ENCODE data around the gene SCUBE1. TPM values are rescaled to one million over a fixed set of nuclear protein-coding genes. Genes with fewer than 3 reads are reported as not detected.

SCUBE1 gene
- polyA plus RNA-seq, 1 of the 3 experiments (the other 2 are of a cell fraction), result 0.56 TPM

DNA sequence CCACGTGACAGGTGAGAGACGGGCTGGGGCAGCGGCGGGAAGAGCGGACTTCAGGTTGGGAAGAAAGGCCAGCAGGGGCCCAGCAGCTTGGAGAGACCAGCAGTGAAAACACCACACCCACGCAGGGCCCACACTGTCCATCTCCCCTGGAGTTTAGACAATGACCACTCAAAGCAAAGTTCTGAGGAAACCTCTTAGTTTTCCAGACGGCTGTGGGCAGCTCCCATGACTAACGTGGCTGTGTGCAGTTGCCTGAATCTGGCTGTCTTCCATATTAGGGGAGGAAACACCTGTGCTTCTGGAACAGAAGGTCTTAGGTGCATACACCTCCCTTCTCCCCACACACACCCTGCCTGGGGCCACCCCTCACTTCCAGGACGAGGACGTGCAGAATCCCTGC lies 85.6 kb downstream of the SCUBE1 start (continued):
- TF ChIP-seq IRF3 (IDR thresholded peaks at IDR 0.05; ENCODE audit: low read depth, low read length), result no peak
- no peak for TF ChIP-seq CTCF (IDR thresholded peaks at IDR 0.05)
- no peak for TF ChIP-seq ZBTB33 (IDR thresholded peaks at IDR 0.05; ENCODE audit: borderline replicate concordance, low read depth)

DNA sequence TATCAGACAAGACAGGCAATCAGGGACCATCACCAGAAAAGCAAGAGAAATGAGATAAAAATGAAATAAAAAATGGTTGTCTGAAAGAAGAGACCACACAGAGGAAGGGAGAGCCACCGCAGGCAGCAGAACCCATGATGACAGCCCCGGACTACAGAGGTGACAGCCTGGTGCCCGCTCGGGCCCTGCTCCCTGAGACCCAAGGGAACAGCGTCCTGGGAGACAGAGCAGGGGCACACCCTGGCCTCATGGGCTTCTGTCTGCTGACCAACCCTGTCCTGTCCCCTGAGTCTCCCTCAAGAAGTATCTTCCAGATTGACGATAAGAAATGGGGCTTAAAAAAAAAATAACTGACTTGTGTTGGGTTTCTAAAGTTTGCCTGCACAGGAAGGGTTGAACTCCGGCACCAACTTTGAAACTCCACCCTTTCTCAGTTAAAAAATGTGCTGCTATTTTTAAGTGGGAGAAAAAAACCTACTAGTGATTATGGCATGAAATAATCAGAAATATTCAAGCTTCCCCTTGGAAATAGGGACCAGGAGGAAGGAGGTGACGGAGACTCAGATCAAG lies 86.1 kb downstream of the SCUBE1 start:
- TF ChIP-seq EP300 (IDR thresholded peaks at IDR 0.05; ENCODE audit: borderline replicate concordance in 1 of 2, low read depth in 1 of 2, low read length in 1 of 2), result peak in 1 of 2 experiments; percentile 27; a peak in 1 of 4 replicates
- TF ChIP-seq RAD21 (IDR thresholded peaks at IDR 0.05; ENCODE audit: low read length), result no peak
- Histone ChIP-seq H3K9me3 (no peaks in the 10 kb centered on the region), H4K20me1 (ENCODE audit: insufficient read depth) (no peaks in the 10 kb centered on the region), H3K9me2 (no peaks in the 10 kb centered on the region), H2AFZ (ENCODE audit: low read depth) (no peak overlapping the region), H3K27ac (ENCODE audit: low read depth in 2 of 2, low read length in 1 of 2) (peak overlapping the region in 1 of 2 experiments; percentile 80; a peak in 2 of 4 replicates), H3F3A (replicated peaks; ENCODE audit: insufficient read depth) (no peaks in the 10 kb centered on the region), H3K36me3 (replicated peaks in 1 of 2; ENCODE audit: control insufficient read depth in 1 of 2, insufficient read depth in 2 of 2, low read length in 1 of 2) (no peaks in the 10 kb centered on the region), H3K9ac (no peak overlapping the region), H3K4me3 (ENCODE audit: low read depth in 2 of 2, low read length in 1 of 2) (no peak overlapping the region), H3K79me2 (ENCODE audit: insufficient read depth) (no peaks in the 10 kb centered on the region), H3K4me1 (ENCODE audit: control insufficient read depth in 1 of 2, insufficient read depth in 2 of 2, low read depth in 1 of 2, low read length in 1 of 2) (peaks cover 0 to 28% of the 10 kb centered on the region in 2 experiments; a peak in 1 of 4 replicates), H3K27me3 (ENCODE audit: insufficient read depth) (no peaks in the 10 kb centered on the region), H3K4me2 (no peak overlapping the region)
- DNase-seq, result peak; percentile 57
- CTCF ChIA-PET, result interaction anchor here (0.7 to 2.1 kb wide), 4 partner anchors 9 to 89 kb away, joined by 3 to 8 read pairs (median 5); no protein-coding TSS in a partner anchor
- POLR2A ChIA-PET, result no interaction called here
- 53% methylated on average over 8 of the region's 8 CpGs for WGBS (ENCODE audit: low lambda C conversion rate)

DNA sequence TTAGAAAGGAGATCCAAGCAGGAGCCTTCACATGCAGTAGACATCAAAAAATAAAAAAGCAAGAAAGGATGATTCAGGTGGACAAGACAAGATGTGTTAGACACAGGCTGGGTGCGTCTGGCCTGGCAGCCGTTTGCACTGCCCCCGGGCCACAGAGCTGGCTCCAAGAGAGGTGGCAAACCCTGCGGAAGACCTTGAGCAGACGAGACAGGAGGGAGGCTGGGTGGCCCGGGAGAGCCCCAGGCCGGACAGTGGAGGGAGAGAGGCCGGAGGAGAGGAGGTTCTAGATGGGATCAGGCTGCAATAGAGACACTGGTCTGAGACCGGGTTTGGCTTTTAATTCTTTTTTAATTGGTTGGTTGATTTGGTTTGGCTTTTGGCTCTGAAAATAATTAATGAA lies 86.6 kb downstream of the SCUBE1 start:
- H2AFZ ChIP-seq (ENCODE audit: low read depth), result no peak overlapping the region
- no peaks in the 10 kb centered on the region for H3K9me2 ChIP-seq
- H3K9me3 ChIP-seq, result no peaks in the 10 kb centered on the region
- H3F3A ChIP-seq (replicated peaks; ENCODE audit: insufficient read depth), result no peaks in the 10 kb centered on the region
- H4K20me1 ChIP-seq (ENCODE audit: insufficient read depth), result no peaks in the 10 kb centered on the region
- H3K36me3 ChIP-seq (replicated peaks in 1 of 2; ENCODE audit: control insufficient read depth in 1 of 2, insufficient read depth in 2 of 2, low read length in 1 of 2), result no peaks in the 10 kb centered on the region
- no peaks in the 10 kb centered on the region for H3K27me3 ChIP-seq (ENCODE audit: insufficient read depth)
- ChIA-PET POLR2A (no interaction called here), CTCF (no interaction called here)
- H3K79me2 ChIP-seq (ENCODE audit: insufficient read depth), result no peaks in the 10 kb centered on the region
- 22% methylated on average over 8 of the region's 9 CpGs for WGBS (ENCODE audit: low lambda C conversion rate)
- no peak overlapping the region for H3K9ac ChIP-seq
- H3K27ac ChIP-seq (ENCODE audit: low read depth in 2 of 2, low read length in 1 of 2), result peak overlapping the region in 1 of 2 experiments; percentile 80; a peak in 2 of 4 replicates
- H3K4me1 ChIP-seq (ENCODE audit: control insufficient read depth in 1 of 2, insufficient read depth in 2 of 2, low read depth in 1 of 2, low read length in 1 of 2), result peaks cover 0 to 28% of the 10 kb centered on the region in 2 experiments; a peak in 1 of 4 replicates
- peak; percentile 72 for DNase-seq
- H3K4me3 ChIP-seq (ENCODE audit: low read depth in 2 of 2, low read length in 1 of 2), result no peak overlapping the region
- no peak overlapping the region for H3K4me2 ChIP-seq
- no peak for TF ChIP-seq TAF1 (IDR thresholded peaks at IDR 0.05; ENCODE audit: borderline replicate concordance, low read depth, low read length)
- TF ChIP-seq FOXM1 (IDR thresholded peaks at IDR 0.05; ENCODE audit: low read depth), result no peak
- no peak for TF ChIP-seq TEAD4 (IDR thresholded peaks at IDR 0.05; ENCODE audit: borderline replicate concordance, insufficient read depth)
- TF ChIP-seq GATA2 (CRISPR knock-in tag; IDR thresholded peaks at IDR 0.05), result no peak
- TF ChIP-seq FOSL2 (IDR thresholded peaks at IDR 0.05; ENCODE audit: borderline replicate concordance, low read depth), result no peak
- TF ChIP-seq EP300 (IDR thresholded peaks at IDR 0.05; ENCODE audit: borderline replicate concordance in 1 of 2, low read depth in 1 of 2, low read length in 1 of 2), result no peak; a peak in 1 of 4 replicates
- TF ChIP-seq, protein P1, sequence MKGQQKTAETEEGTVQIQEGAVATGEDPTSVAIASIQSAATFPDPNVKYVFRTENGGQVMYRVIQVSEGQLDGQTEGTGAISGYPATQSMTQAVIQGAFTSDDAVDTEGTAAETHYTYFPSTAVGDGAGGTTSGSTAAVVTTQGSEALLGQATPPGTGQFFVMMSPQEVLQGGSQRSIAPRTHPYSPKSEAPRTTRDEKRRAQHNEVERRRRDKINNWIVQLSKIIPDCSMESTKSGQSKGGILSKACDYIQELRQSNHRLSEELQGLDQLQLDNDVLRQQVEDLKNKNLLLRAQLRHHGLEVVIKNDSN (IDR thresholded peaks at IDR 0.05; ENCODE audit: borderline replicate concordance, low read depth), result no peak
- no peak for TF ChIP-seq MEF2A (IDR thresholded peaks at IDR 0.05; ENCODE audit: borderline replicate concordance, low read depth)
- no peak for TF ChIP-seq USF2 (IDR thresholded peaks at IDR 0.05; ENCODE audit: borderline replicate concordance, low read depth, low read length)
- no peak for TF ChIP-seq RCOR1 (IDR thresholded peaks at IDR 0.05; ENCODE audit: low read length)
- TF ChIP-seq ZBTB33 (IDR thresholded peaks at IDR 0.05; ENCODE audit: borderline replicate concordance, low read depth), result no peak

All from SK-N-SH (cell line).